PC-3 (cell line): ENCODE data around the gene NLRP1. TPM values are rescaled to one million over a fixed set of nuclear protein-coding genes. Genes with fewer than 3 reads are reported as not detected.

Experiments
- ATAC-seq: fragments of 200-7000 bp; cut with Tn5 transposase; 2 replicates; pipeline ENCODE4 v1.9.1; 2020; ENCODE audit warnings: mild to moderate bottlenecking, moderate library complexity
- BruUV-seq: library from RNA; stranded (reverse); fragments of 400-500 nt; replicated peaks from 2 replicates; lab custom pipeline; 2021; lab: Mats Ljungman, UMichigan
- CTCF ChIA-PET: fragments of 300-600 bp; sonication (Branson Sonifier 250); formaldehyde crosslinking; loops from one replicate; lab custom pipeline; 2022; ENCODE audit warnings: antibody characterized with exemption; lab: Charles Lee
- POLR2A ChIA-PET: fragments of 300-600 bp; sonication (Branson Sonifier 250); formaldehyde crosslinking; loops from one replicate; lab custom pipeline; 2022; ENCODE audit warnings: antibody characterized with exemption; ENCODE audit not compliant: unreplicated experiment; lab: Charles Lee
- DNase-seq: peaks from one replicate; pipeline ENCODE4 v3.0.0-alpha.2; 2015
- H2AFZ ChIP-seq: fragments of 300-600 bp; sonication (generic); 2 replicates; pipeline ENCODE4 v1.6.0; 2016; ENCODE audit warnings: antibody characterized with exemption, low read length
- H3F3A ChIP-seq: fragments of 300-600 bp; sonication (generic); one replicate; pipeline ENCODE4 v1.6.0; 2017; ENCODE audit warnings: antibody characterized with exemption, low read length, control low read depth, mild to moderate bottlenecking; ENCODE audit not compliant: unreplicated experiment
- H3K27ac ChIP-seq: fragments of 300-600 bp; sonication (generic); 2 replicates; pipeline ENCODE4 v1.5.1; 2016; ENCODE audit warnings: mild to moderate bottlenecking, low read length
- H3K27me3 ChIP-seq: fragments of 300-600 bp; sonication (generic); 2 replicates; pipeline ENCODE4 v1.6.1; 2016; ENCODE audit warnings: low read length, mixed read lengths
- H3K36me3 ChIP-seq: fragments of 300-600 bp; sonication (generic); 2 replicates; pipeline ENCODE4 v1.6.1; 2016; ENCODE audit warnings: low read depth, mixed run types, low read length, mixed read lengths
- H3K4me1 ChIP-seq: fragments of 300-600 bp; sonication (generic); 2 replicates; pipeline ENCODE4 v1.5.1; 2016; ENCODE audit warnings: low read length; ENCODE audit not compliant: insufficient read depth
- H3K4me2 ChIP-seq: fragments of 300-600 bp; sonication (generic); 2 replicates; pipeline ENCODE4 v1.6.0; 2016; ENCODE audit warnings: low read length
- H3K4me3 ChIP-seq: fragments of 300-600 bp; sonication (generic); 2 replicates; pipeline ENCODE4 v1.5.1; 2016; ENCODE audit warnings: mild to moderate bottlenecking, low read length, mixed read lengths
- H3K79me2 ChIP-seq: fragments of 300-600 bp; sonication (generic); 2 replicates; pipeline ENCODE4 v1.6.1; 2017; ENCODE audit warnings: low read length, mixed read lengths
- H3K9ac ChIP-seq: fragments of 300-600 bp; sonication (generic); 2 replicates; pipeline ENCODE4 v1.6.0; 2016; ENCODE audit warnings: mild to moderate bottlenecking, low read length
- H3K9me2 ChIP-seq: fragments of 300-600 bp; sonication (generic); replicated peaks from 2 replicates; pipeline ENCODE4 v1.6.1; 2016; ENCODE audit warnings: mixed run types, low read length, mixed read lengths
- H3K9me3 ChIP-seq: fragments of 300-600 bp; sonication (generic); 2 replicates; pipeline ENCODE4 v1.6.1; 2016; ENCODE audit warnings: low read length, mixed read lengths
- H4K20me1 ChIP-seq: fragments of 300-600 bp; sonication (generic); 2 replicates; pipeline ENCODE4 v1.6.1; 2016; ENCODE audit warnings: low read length, mixed read lengths
- CTCF ChIP-seq: fragments of 300-600 bp; sonication (generic); conservative IDR thresholded peaks from 2 replicates; pipeline ENCODE4 v1.5.1; 2017; ENCODE audit warnings: antibody characterized with exemption, low read depth, mild to moderate bottlenecking, low read length
- EZH2 ChIP-seq: fragments of 300-600 bp; sonication (generic); IDR thresholded peaks from one replicate; pipeline ENCODE4 v1.6.1; 2017; ENCODE audit warnings: antibody characterized with exemption, mild to moderate bottlenecking, low read length; ENCODE audit not compliant: unreplicated experiment
- EZH2phosphoT487 ChIP-seq: fragments of 300-600 bp; sonication (generic); IDR thresholded peaks from 2 replicates; pipeline ENCODE4 v1.6.1; 2018; ENCODE audit warnings: mild to moderate bottlenecking, antibody characterized with exemption, low read length, borderline replicate concordance
- intact Hi-C: fragments of 100-400 bp; cut with micrococcal nuclease; formaldehyde crosslinking; loops from 2 replicates; pipeline ENCODE4 v1.9.0; 2023
- total RNA-seq: library from RNA; depleted of rRNA; stranded (reverse); fragments of >200 nt; gene quantifications from 2 replicates; pipeline ENCODE4 v1.2.3, GENCODE V29; 2014

Gene NLRP1
- total RNA-seq, 1 experiment from 2014 or later, result 1.8 TPM

- Histone ChIP-seq H3K4me1 (peaks cover 11% of the 10 kb centered on the region), H3K9ac (peak within 1 kb of the TSS; percentile 98), H4K20me1 (no peaks in the 10 kb centered on the region), H3K4me2 (peak within 1 kb of the TSS; percentile 96), H2AFZ (peak within 1 kb of the TSS; percentile 88), H3K27me3 (no peaks in the 10 kb centered on the region), H3K36me3 (peaks cover 59% of the 10 kb centered on the region), H3F3A (no peaks in the 10 kb centered on the region), H3K9me2 (no peaks in the 10 kb centered on the region), H3K27ac (peak within 1 kb of the TSS; percentile 97), H3K9me3 (no peaks in the 10 kb centered on the region), H3K79me2 (peaks cover 72% of the 10 kb centered on the region), H3K4me3 (peak within 1 kb of the TSS; percentile 100)
- ATAC-seq (peak; percentile 17), DNase-seq (no peak)
- TSS peak; percentile 62 for BruUV-seq
- TF ChIP-seq EZH2 (no peak), CTCF (no peak), EZH2phosphoT487 (no peak)
- POLR2A ChIA-PET, result interaction anchor here (0.6 to 0.7 kb wide), 3 partner anchors 43 to 311 kb away, joined by 3 read pairs; no protein-coding TSS in a partner anchor
- intact Hi-C loops, result loop anchor here (1.0 kb wide), 1 partner anchor 16 kb away; no protein-coding TSS in a partner anchor
- CTCF ChIA-PET, result interaction anchor here (0.6 to 1.5 kb wide), 4 partner anchors 30 to 283 kb away, joined by 3 to 7 read pairs (median 4); partner anchors contain the start of gene C1QBP
Observed at GRCh38 chr17:5485270-5486205, 98.8 kb downstream of the NLRP1 start, which contains the start of gene DERL2. DERL2 (minus strand) TSS chr17:5486178; CDS start chr17:5486161, 17 bp downstream.

- no peaks in the 10 kb centered on the region for H4K20me1 ChIP-seq
- intact Hi-C loops, result no loop called here
- H3K27me3 ChIP-seq, result no peaks in the 10 kb centered on the region
- H2AFZ ChIP-seq, result no peak overlapping the region
- H3K27ac ChIP-seq, result no peak overlapping the region
- H3K79me2 ChIP-seq, result peaks cover 41% of the 10 kb centered on the region
- CTCF ChIA-PET, result no interaction called here
- BruUV-seq, result no TSS peak
- ATAC-seq (no peak), DNase-seq (no peak)
- POLR2A ChIA-PET, result no interaction called here
- peaks cover 8% of the 10 kb centered on the region for H3K4me1 ChIP-seq
- no peaks in the 10 kb centered on the region for H3F3A ChIP-seq
- no peak for TF ChIP-seq EZH2phosphoT487
- TF ChIP-seq CTCF, result no peak
- no peak for TF ChIP-seq EZH2
- H3K4me3 ChIP-seq, result no peak overlapping the region
- no peak overlapping the region for H3K9ac ChIP-seq
- H3K9me2 ChIP-seq, result no peaks in the 10 kb centered on the region
- no peaks in the 10 kb centered on the region for H3K9me3 ChIP-seq
- H3K4me2 ChIP-seq, result no peak overlapping the region
- peaks cover 69% of the 10 kb centered on the region for H3K36me3 ChIP-seq
Observed at GRCh38 chr17:5481451-5481850, 102.9 kb downstream of the NLRP1 start.
